ENCODE results near the gene SERTAD3. TPM values are rescaled to one million over a fixed set of nuclear protein-coding genes. Genes with fewer than 3 reads are reported as not detected.

SERTAD3 gene
- total and polyA plus RNA-seq, 2 donors from 2014 or later: 29.9 to 38.4 TPM

- no peak overlapping the region for H3K27ac ChIP-seq (ENCODE audit: low read depth in 2 of 2, low read length in 2 of 2)
- no peak overlapping the region for H3K4me3 ChIP-seq (ENCODE audit: low read length in 3 of 3)
- H3K36me3 ChIP-seq (ENCODE audit: control insufficient read depth in 2 of 3, insufficient read depth in 3 of 3, low read length in 3 of 3): peaks cover 0 to 3% (median 0%) of the 10 kb centered on the region in 3 donors
- H3K4me1 ChIP-seq (ENCODE audit: control insufficient read depth in 2 of 3, insufficient read depth in 2 of 3, low read depth in 1 of 3, low read length in 3 of 3): peaks cover 0 to 14% (median 12%) of the 10 kb centered on the region in 3 donors
- H3K27me3 ChIP-seq (ENCODE audit: control insufficient read depth, insufficient read depth, low read length): no peaks in the 10 kb centered on the region
- no peak for FAIRE-seq
- TF ChIP-seq, protein P1, sequence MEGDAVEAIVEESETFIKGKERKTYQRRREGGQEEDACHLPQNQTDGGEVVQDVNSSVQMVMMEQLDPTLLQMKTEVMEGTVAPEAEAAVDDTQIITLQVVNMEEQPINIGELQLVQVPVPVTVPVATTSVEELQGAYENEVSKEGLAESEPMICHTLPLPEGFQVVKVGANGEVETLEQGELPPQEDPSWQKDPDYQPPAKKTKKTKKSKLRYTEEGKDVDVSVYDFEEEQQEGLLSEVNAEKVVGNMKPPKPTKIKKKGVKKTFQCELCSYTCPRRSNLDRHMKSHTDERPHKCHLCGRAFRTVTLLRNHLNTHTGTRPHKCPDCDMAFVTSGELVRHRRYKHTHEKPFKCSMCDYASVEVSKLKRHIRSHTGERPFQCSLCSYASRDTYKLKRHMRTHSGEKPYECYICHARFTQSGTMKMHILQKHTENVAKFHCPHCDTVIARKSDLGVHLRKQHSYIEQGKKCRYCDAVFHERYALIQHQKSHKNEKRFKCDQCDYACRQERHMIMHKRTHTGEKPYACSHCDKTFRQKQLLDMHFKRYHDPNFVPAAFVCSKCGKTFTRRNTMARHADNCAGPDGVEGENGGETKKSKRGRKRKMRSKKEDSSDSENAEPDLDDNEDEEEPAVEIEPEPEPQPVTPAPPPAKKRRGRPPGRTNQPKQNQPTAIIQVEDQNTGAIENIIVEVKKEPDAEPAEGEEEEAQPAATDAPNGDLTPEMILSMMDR (IDR thresholded peaks at IDR 0.05; ENCODE audit: borderline replicate concordance, extremely low read depth, insufficient read depth): no peak
- intact Hi-C loops (cut with DNase I): no loop called here
- no peak for DNase-seq
- no peak overlapping the region for H3K9ac ChIP-seq (ENCODE audit: low read length in 3 of 3)
- no peaks in the 10 kb centered on the region for H3K9me3 ChIP-seq (ENCODE audit: control insufficient read depth in 2 of 3, insufficient read depth in 1 of 3, low read length in 3 of 3)
Measured at GRCh38 chr19:40460185-40460584, 16.1 kb upstream of the SERTAD3 start.

GRCh38 chr19:40458597-40458974 lies 14.5 kb upstream of the SERTAD3 start:
- no peak overlapping the region for H3K9ac ChIP-seq (ENCODE audit: low read length in 3 of 3)
- H3K36me3 ChIP-seq (ENCODE audit: control insufficient read depth in 2 of 3, insufficient read depth in 3 of 3, low read length in 3 of 3): peaks cover 0 to 3% (median 0%) of the 10 kb centered on the region in 3 donors
- intact Hi-C loops (cut with DNase I): no loop called here
- H3K9me3 ChIP-seq (ENCODE audit: control insufficient read depth in 2 of 3, insufficient read depth in 1 of 3, low read length in 3 of 3): no peaks in the 10 kb centered on the region
- H3K4me1 ChIP-seq (ENCODE audit: control insufficient read depth in 2 of 3, insufficient read depth in 2 of 3, low read depth in 1 of 3, low read length in 3 of 3): peaks cover 0 to 3% (median 3%) of the 10 kb centered on the region in 3 donors
- no peak overlapping the region for H3K27ac ChIP-seq (ENCODE audit: low read depth in 2 of 2, low read length in 2 of 2)
- DNase-seq (no peak), FAIRE-seq (no peak)
- TF ChIP-seq, protein P1 (IDR thresholded peaks at IDR 0.05; ENCODE audit: borderline replicate concordance, extremely low read depth, insufficient read depth): no peak
- no peak overlapping the region for H3K4me3 ChIP-seq (ENCODE audit: low read length in 3 of 3)
- no peaks in the 10 kb centered on the region for H3K27me3 ChIP-seq (ENCODE audit: control insufficient read depth, insufficient read depth, low read length)

GRCh38 chr19:40457953-40458596 lies 13.9 kb upstream of the SERTAD3 start:
- FAIRE-seq (no peak), DNase-seq (no peak)
- Histone ChIP-seq H3K36me3 (ENCODE audit: control insufficient read depth in 2 of 3, insufficient read depth in 3 of 3, low read length in 3 of 3) (peaks cover 0 to 3% (median 0%) of the 10 kb centered on the region in 3 donors), H3K27me3 (ENCODE audit: control insufficient read depth, insufficient read depth, low read length) (no peaks in the 10 kb centered on the region), H3K4me1 (ENCODE audit: control insufficient read depth in 2 of 3, insufficient read depth in 2 of 3, low read depth in 1 of 3, low read length in 3 of 3) (peaks cover 0 to 3% (median 2%) of the 10 kb centered on the region in 3 donors), H3K9me3 (ENCODE audit: control insufficient read depth in 2 of 3, insufficient read depth in 1 of 3, low read length in 3 of 3) (no peaks in the 10 kb centered on the region), H3K27ac (ENCODE audit: low read depth in 2 of 2, low read length in 2 of 2) (no peak overlapping the region), H3K4me3 (ENCODE audit: low read length in 3 of 3) (no peak overlapping the region), H3K9ac (ENCODE audit: low read length in 3 of 3) (no peak overlapping the region)
- intact Hi-C loops (cut with DNase I): no loop called here
- TF ChIP-seq, protein P1 (IDR thresholded peaks at IDR 0.05; ENCODE audit: borderline replicate concordance, extremely low read depth, insufficient read depth): no peak

Data from kidney (tissue), 14 donors.